GM12875 (cell line): ENCODE measurements around the gene THY1.

ENCODE experiments used
- H3K4me3 ChIP-seq: one replicate; pipeline ENCODE4 v1.5.1; 2011; ENCODE audit warnings: low read depth, low read length, control low read depth
- CTCF ChIP-seq: IDR thresholded peaks from 2 replicates; pipeline ENCODE4 v1.5.1; 2011; ENCODE audit warnings: low read depth, mild to moderate bottlenecking, control low read depth, inconsistent platforms, low read length, moderate library complexity, borderline replicate concordance; ENCODE audit not compliant: insufficient read depth

The THY1 gene

GRCh38 chr11:119449498-119449897, 26.5 kb upstream of the THY1 start:
- H3K4me3 ChIP-seq = no peak overlapping the region
- TF ChIP-seq CTCF = no peak

- no peak overlapping the region for H3K4me3 ChIP-seq
- TF ChIP-seq CTCF = no peak
Measured at GRCh38 chr11:119448380-119448779, 25.4 kb upstream of the THY1 start.

GRCh38 chr11:119447664-119448242, 24.8 kb upstream of the THY1 start:
- no peak for TF ChIP-seq CTCF
- no peak overlapping the region for H3K4me3 ChIP-seq

GRCh38 chr11:119446871-119447663, 24.1 kb upstream of the THY1 start:
- H3K4me3 ChIP-seq = no peak overlapping the region
- TF ChIP-seq CTCF = no peak

- TF ChIP-seq CTCF = no peak
- H3K4me3 ChIP-seq = no peak overlapping the region
Measured at GRCh38 chr11:119446434-119446833, 23.5 kb upstream of the THY1 start.

- H3K4me3 ChIP-seq = no peak overlapping the region
- TF ChIP-seq CTCF = no peak
Measured at GRCh38 chr11:119445850-119446249, 22.9 kb upstream of the THY1 start.

GRCh38 chr11:119445379-119445778, 22.4 kb upstream of the THY1 start:
- no peak overlapping the region for H3K4me3 ChIP-seq
- TF ChIP-seq CTCF = no peak
